GM04503 (cell line): ENCODE data around the gene PRAMEF5.
"Not testable (repeated sequence)": the region's sequence is repeated elsewhere in the genome, so short reads cannot be mapped to it uniquely, and the experiment has no call there.

Source experiments
- DNase-seq: peaks from one replicate; pipeline ENCODE4 v3.0.0-alpha.2; 2012; ENCODE audit warnings: low read depth

The PRAMEF5 gene

DNA sequence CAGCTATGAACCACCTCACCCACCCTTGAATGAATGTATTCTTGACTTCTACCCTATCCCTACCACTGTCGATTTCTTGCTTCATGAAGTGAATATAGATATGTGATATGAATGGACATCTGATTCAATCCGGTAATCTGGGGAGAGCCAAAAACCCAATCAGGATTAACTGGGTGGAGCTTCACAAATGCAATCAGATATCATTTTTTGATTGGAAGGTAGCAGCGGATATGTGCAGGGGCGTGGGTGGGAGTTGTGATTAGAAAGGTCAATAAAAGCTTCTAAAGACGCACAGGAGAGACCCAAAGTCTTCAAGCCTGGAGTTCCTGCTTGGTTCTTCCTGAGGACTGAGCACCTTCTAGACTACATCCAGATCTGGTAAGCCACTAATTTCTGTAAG lies at the start of gene PRAMEF5:
TSS of gene PRAMEF5 (plus strand) at position 301 of the 400 bp plus-strand sequence. CDS start 5,071 bp downstream, outside the sequence.
- DNase-seq: not testable (repeated sequence)

DNA sequence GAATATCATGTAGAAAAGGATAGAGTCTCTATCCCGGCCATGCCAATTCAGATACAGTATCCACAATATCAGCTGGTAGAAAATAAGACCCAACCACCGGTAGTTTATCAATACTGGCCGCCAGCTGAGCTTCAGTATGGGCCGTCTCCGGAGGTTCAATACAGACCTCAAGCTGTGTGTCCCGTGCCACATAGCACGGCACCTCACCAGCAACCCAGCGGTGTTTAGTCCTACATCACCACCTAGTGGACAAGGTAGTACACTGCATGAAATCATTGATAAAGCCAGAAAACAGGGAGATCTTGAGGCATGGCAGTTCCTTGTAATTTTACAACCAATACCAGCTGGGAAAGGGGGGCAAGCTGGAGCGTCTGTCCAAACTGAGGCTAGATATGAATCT lies 45.3 kb upstream of the PRAMEF5 start:
- not testable (repeated sequence) for DNase-seq

GRCh38 chr1:13216619-13217018 lies 37.4 kb upstream of the PRAMEF5 start:
- DNase-seq: not testable (repeated sequence)

GRCh38 chr1:13219203-13219602 lies 34.8 kb upstream of the PRAMEF5 start:
- not testable (repeated sequence) for DNase-seq

DNA sequence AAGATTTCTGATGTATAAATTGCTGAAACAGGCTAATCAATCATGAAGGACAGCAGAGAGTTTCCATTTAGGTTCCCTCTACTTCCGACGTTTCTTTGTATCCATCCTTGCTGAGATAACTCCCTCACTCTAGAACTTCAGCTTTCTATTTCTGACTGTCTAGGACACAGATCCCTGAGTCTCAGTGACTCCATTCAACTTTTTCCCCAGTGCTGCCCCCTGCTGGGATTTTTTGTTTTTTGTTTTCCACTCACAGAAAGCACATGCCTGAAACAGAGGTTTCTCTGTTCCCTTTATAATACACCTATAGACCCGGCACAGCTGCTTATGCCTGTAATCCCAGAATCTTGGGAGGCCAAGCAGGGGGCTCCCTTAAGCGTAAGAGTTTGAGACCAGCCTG lies 31.2 kb upstream of the PRAMEF5 start:
- not testable (repeated sequence) for DNase-seq

DNA sequence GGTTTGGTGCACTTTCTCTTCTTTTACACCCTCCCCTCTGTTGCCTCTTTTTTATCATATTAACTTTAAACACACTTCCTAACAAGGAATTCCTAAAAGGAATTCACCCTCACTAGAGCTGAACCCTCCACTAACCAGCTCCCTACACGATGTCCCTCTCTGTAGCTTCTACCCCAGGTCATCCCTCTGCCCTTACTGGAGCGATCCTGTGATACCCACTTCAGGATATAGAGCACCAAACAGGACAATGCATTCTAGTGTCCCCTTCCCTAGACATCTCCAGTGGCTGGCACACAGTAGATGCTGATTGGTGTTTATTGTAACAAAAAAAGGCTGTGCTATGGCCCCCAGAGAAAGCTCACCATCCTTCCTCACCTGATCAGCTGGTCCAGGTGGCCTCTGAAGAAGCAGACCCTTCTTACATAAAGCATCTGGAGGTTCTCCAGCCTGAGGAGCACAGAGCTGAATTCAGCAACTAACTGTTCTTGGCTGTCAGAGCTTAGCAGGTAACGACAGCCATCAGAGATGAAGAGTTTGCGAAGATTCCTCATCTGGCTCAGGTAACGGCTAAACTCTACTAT lies 29.4 kb upstream of the PRAMEF5 start:
- no peak for DNase-seq

DNA sequence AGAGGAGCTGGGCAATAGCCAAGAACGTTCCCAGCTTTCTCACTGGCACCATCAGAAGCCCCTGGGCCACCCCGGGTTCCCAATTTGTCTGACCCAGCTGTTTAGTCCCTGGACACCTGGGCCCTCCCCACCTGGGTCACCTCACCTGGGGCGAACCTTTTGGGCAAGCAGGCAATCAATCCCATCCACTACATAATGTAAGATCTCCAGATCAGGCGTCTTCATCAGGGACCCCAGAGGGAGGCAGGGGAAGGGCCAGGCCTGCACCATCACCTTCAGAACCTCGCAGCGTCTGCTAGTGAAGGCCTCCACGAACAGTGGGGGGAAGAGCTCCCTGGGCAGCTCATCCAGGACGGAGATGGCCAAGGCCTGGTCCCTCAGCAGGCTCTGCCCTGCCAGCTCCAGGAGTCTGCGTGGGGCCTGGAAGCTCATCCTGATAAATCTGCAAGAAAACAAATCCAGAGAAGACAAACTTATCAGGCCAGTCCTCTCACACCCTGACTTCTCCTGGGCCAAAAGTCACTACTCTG lies 28.3 kb upstream of the PRAMEF5 start, which contains the start of gene PRAMEF18:
TSS of gene PRAMEF18 (minus strand) at position 480 of the 530 bp plus-strand sequence. CDS start at position 432, 48 bp downstream.
- DNase-seq: not testable (repeated sequence)

DNA sequence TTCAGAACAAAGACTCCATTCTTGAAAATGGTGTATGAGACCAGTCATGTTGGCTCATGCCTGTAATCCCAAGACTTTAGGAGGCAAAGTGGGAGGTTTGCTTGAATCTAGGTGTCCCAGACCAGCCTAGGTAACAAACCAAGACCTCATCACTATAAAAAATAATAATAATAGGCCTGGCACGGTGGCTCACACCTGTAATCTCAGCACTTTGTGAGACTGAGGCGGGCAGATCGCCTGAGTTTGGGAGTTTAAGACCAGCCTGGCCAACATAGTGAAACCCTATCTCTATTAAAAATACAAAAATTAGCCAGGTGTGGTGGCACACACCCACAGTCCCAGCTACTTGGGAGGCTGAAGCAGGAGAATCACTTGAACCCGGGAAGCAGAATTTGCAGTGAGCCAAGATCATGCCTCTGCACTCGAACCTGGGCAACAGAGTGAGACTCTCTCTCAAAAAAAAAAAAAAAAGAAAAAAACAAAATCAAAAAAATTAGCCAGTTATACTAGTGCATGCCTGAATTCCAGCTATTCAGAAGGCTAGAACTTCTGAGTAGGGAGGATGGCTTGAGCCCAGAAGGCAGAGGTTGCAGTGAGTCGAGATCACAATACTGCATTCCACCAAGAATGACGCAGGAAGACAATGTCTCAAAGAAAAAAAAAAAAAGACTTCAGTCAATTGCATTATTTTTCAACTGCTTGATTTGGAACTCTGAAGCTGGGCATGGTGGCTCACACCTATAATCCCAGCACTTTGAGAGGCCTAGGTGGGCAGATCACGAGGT lies 26.5 kb upstream of the PRAMEF5 start:
- DNase-seq: not testable (repeated sequence)

GRCh38 chr1:13228343-13228781 lies 25.6 kb upstream of the PRAMEF5 start:
- no peak for DNase-seq

- DNase-seq: not testable (repeated sequence)
These were observed 23.9 kb upstream of the PRAMEF5 start for GRCh38 chr1:13230096-13230495.

DNA sequence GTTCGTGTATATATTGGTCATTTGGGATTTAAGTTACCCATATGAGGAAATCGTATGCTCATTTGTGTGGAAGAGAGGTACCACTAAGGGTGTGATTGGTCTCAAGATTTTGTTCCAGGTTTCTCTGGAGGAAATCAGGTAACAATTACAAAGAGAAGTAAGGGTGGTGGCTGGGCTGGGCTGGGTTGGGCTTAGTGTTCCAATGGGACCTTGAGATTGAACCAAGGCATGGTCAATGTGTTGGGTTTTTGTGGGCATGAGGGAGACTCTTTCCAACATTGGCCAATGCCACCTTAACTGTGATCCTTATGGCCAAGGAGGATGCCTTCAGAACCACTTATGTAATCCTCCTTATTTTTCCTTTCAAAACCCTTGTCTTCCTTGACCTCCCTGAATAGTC lies 23.4 kb upstream of the PRAMEF5 start:
- DNase-seq: not testable (repeated sequence)

DNA sequence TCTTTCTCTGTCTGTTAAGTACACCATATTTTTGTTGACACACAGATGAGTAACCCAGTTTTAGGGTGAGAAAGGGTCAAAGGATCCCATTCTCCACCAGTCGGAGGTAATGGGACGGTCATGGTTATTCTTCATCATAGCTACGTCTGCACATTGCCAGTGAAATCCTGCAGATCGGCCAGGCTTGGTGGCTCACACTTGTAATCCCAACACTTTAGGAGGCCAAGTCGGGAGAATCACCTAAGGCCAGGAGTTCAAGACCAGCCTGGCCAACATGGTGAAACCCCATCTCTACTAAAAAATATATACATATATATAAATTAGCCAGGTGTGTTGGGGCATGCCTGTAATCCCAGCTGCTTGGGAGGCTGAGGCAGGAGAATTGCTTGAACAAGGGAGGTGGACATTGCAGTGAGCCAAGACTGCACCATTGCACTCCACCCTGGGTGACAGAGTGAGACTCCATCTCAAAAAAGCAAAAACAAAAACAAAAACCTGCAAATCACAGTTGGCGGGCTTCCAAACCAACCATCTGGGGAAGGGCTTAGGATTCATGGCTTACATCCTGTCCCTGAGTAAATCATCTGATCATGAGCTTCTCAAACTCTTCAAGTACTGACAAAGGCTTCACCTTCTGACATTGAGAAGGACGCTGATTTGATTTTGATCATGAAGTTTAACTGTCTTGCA lies 22.8 kb upstream of the PRAMEF5 start:
- not testable (repeated sequence) for DNase-seq

GRCh38 chr1:13232056-13232455 lies 21.9 kb upstream of the PRAMEF5 start:
- not testable (repeated sequence) for DNase-seq

DNA sequence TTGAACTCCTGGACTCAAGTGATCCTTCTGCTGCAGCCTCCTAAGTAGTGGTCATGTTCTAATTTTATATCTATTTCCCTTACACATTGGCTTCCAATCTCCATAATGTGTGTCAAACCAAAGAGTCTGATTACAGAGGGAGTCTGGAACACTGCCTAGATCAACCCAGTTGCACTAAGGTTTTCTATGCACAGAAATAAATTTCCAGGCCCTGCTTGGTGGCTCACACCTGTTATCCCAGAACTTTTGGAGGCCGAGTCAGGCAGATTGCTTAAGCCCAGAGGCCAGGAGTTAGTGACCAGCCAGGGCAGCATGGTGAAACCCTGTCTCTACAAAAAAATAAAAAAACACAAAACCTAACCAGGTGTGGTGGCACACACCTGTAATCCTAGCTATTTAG lies 19.9 kb upstream of the PRAMEF5 start:
- not testable (repeated sequence) for DNase-seq

DNA sequence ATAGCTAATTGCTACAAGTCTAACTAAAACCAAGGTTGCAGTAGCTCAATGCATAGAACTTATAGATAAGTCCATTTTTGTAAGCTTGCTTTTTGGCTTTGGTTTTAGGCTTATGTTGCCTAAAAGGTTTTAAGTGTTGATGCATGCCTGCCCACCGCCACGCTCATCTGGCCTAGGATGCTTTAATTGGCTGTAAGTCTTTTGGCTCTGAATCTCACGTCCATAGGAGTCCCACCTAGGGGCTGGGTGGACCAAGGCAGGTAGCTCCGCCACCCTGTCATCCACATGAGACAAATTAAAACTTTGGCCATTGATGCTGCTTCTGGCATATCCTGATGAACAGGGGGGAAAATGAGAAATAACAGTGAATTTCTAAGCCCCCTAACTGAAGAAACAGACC lies 16.4 kb upstream of the PRAMEF5 start:
- DNase-seq: not testable (repeated sequence)

- not testable (repeated sequence) for DNase-seq
These were observed 14.4 kb upstream of the PRAMEF5 start for GRCh38 chr1:13239633-13240032.

DNA sequence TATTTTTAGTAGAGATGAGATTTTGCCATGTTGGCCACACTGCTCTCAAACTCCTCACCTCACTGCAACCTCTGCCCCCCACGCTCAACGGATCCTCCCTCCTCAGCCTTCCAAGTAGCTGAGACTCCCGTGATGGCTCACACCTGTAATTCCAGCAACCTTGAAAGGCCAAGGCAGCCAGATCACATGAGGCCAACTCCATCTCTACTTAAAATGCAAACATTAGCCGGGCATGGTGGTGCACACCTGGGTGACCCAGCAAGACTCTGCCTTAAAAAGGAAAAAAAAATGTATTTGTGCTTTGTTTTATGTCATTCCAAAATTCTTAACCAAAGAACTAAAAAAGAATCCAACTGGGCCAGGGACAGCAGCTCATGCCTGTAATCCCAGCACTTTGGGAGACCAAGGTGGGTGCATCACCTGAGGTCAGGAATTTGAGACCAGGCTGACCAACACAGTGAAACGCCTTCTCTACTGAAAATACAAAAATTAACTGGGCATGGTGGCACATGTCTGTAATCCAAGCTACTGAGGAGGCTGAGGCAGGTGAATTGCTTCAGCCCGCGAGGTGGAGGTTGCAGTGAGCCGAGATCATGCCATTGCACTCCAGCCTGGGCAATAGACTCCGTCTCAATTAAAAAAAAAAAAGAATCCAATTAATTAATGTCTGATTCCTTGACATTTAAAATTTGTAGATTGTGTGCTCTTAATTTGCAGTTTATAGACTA lies 10.3 kb upstream of the PRAMEF5 start:
- not testable (repeated sequence) for DNase-seq

DNA sequence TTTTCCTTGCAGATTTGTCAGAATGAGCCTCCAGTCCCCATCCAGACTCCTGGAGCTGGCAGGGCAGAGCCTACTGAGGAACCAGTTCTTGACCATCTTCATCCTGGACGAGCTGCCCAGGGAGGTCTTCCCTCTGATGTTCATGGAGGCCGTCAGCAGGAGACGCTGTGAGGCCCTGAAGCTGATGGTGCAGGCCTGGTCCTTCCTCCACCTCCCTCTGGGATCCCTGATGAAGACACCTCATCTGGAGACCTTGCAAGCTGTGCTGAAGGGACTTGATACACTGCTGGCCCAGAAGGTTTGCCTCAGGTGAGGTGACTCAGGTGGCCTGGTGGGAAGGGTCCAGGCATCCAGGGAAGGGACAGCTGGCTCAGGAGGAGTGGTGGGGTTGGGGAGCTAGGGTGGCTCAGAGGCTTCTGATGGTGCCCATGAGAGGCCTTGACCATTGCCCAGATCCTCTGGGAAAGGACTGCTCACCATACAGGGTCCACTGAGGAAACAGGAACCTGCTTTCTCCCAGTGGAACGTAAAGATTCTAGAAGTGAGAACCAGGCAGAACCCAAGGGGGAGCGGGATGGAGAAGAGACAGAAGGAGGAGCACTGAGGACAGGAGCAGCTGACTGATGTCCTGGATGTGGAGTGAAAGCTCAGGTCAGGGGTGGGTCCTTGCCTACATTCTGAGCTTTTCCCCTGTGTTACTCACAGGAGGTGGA lies 8.0 kb upstream of the PRAMEF5 start:
- not testable (repeated sequence) for DNase-seq

DNA sequence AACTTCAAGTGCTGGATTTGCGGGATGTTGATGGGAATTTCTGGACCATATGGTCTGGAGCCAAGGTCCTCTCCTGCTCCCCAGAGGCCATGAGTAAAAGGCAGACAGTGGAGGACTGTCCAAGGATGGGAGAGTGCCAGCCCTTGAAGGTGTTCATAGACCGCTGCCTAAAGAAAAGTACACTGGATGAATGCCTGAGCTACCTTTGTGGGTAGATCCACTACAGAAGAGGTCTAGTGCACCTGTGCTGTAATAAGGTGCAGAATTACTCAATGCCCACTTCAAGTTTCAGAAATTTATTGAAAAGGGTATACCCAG lies 7.5 kb upstream of the PRAMEF5 start:
- not testable (repeated sequence) for DNase-seq

GRCh38 chr1:13247122-13247521 lies 6.9 kb upstream of the PRAMEF5 start:
- DNase-seq: not testable (repeated sequence)

DNA sequence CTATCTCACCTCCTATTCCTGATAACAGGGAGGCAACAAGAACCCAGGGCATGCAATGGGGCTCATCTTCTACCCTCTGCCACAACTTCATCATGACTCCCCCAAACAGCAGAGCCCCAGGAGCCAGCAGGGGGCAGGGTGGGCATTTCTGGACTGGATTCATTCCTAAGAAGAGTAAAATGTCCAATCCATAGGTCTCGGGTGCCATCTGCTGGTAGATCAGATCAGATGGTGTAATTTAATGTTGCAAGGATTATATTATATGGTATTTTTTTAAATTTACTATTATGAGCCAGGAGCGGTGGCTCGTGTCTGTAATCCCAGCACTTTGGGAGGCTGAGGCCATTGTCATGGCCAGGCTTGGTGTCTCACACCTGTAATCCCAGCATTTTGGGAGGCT lies 11.1 kb downstream of the PRAMEF5 start:
- DNase-seq: not testable (repeated sequence)
